RWPE1 (cell line): ENCODE results near the gene FRAS1.
"Not testable (repeated sequence)": the region's sequence is repeated elsewhere in the genome, so short reads cannot be mapped to it uniquely, and the experiment has no call there.

Experiments used
- CTCF ChIA-PET: fragments of 350-600 bp; sonication (Branson Sonifier 250); formaldehyde crosslinking; extraction: SDS; loops from one replicate; lab custom pipeline; 2021; lab: Yijun Ruan, JAX
- POLR2A ChIA-PET: fragments of 400-600 bp; formaldehyde crosslinking; extraction: SDS; loops from one replicate; lab custom pipeline; 2020; ENCODE audit warnings: antibody characterized with exemption; ENCODE audit not compliant: low non-redundant PET; lab: Yijun Ruan, JAX
- DNase-seq: peaks from one replicate; pipeline ENCODE4 v3.0.0; 2012; ENCODE audit warnings: low spot score
- H3K27ac ChIP-seq: fragments of 450-650 bp; 2 replicates; pipeline ENCODE4 v1.5.1; 2017
- TF ChIP-seq, protein P1 (sequence below): fragments of 450-650 bp; conservative IDR thresholded peaks from 2 replicates; pipeline ENCODE4 v1.5.1; 2017; ENCODE audit warnings: low read depth, mild to moderate bottlenecking

FRAS1 gene

DNA sequence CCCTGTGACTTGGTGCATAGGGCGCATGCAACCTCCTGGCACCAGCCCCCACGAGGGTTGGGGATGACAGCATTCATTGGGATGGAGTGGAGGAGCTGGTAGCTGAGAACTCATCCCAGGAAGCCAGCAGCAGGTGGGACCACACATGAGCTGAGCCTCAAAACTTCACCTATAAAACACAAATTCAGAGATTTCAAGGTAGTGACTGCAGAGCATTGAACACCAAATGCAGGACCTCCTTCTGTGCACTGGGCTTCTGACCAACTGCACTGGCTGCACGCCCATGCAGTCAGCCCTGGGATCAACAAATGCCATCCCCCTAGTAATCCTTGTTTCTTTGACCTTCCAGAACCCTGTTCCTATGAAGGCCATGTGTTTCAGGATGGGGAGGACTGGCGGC is 197.8 kb downstream of the FRAS1 start:
- ChIA-PET POLR2A (no interaction called here), CTCF (no interaction called here)
- DNase-seq: no peak
- TF ChIP-seq, protein P1, sequence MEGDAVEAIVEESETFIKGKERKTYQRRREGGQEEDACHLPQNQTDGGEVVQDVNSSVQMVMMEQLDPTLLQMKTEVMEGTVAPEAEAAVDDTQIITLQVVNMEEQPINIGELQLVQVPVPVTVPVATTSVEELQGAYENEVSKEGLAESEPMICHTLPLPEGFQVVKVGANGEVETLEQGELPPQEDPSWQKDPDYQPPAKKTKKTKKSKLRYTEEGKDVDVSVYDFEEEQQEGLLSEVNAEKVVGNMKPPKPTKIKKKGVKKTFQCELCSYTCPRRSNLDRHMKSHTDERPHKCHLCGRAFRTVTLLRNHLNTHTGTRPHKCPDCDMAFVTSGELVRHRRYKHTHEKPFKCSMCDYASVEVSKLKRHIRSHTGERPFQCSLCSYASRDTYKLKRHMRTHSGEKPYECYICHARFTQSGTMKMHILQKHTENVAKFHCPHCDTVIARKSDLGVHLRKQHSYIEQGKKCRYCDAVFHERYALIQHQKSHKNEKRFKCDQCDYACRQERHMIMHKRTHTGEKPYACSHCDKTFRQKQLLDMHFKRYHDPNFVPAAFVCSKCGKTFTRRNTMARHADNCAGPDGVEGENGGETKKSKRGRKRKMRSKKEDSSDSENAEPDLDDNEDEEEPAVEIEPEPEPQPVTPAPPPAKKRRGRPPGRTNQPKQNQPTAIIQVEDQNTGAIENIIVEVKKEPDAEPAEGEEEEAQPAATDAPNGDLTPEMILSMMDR: no peak
- H3K27ac ChIP-seq: no peak overlapping the region

DNA sequence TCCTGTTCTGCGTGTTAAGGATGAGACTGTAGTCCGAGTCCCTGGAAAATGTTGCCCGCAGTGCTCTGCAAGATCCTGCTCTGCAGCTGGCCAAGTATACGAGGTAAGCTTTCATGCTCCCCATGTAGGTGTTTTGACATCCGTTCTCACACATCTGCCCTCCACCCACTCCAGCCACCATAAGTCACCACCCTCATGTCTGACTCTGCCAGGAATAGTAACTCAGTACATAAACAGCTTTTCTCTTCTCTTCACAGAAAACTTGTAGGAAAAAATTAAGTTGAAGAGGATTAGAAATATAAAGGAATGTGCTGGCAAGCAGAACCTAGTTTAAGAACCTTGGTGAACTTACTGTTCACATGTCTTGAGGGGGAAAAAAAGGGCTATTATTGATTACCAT is 207.9 kb downstream of the FRAS1 start:
- ChIA-PET POLR2A (no interaction called here), CTCF (no interaction called here)
- H3K27ac ChIP-seq: no peak overlapping the region
- TF ChIP-seq, protein P1: no peak
- no peak for DNase-seq

GRCh38 chr4:78267790-78268189 is 210.7 kb downstream of the FRAS1 start:
- DNase-seq: no peak
- CTCF ChIA-PET: no interaction called here
- POLR2A ChIA-PET: no interaction called here
- TF ChIP-seq, protein P1: no peak
- no peak overlapping the region for H3K27ac ChIP-seq

DNA sequence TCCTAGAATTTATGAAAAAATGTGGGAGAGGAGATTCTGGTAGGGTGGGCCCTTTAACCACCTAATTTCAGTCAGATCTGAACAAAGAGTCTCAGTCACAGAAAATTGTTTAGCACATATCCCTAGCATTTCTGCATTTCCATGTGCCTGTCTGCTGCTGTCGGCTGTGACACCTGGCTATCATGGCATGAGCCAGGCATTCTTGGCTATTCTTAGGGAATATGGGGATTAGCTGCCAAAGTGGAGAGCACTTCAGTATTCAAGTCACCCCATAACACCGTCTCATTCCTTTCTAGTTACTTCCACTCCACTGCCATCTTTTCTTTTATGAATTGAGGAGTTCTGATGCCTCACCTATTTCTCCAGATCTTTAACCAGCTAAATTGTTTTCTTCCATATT is 211.5 kb downstream of the FRAS1 start:
- POLR2A ChIA-PET: no interaction called here

DNA sequence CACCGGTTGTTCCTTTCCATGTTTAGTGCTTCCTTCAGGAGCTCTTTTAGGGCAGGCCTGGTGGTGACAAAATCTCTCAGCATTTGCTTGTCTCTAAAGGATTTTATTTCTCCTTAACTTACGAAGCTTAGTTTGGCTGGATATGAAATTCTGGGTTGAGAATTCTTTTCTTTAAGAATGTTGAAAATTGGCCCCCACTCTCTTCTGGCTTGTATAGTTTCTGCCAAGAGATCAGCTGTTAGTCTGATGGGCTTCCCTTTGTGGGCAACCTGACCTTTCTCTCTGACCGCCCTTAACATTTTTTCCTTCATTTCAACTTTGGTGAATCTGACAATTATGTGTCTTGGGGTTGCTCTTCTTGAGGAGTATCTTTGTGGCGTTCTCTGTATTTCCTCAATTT is 218.3 kb downstream of the FRAS1 start:
- CTCF ChIA-PET, H3K27ac ChIP-seq, POLR2A ChIA-PET, DNase-seq: not testable (repeated sequence)

More for the DNA sequence above, 211.5 kb downstream of the FRAS1 start:
- TF ChIP-seq, protein P1: no peak
- H3K27ac ChIP-seq: no peak overlapping the region
- CTCF ChIA-PET: no interaction called here
- DNase-seq: no peak

DNA sequence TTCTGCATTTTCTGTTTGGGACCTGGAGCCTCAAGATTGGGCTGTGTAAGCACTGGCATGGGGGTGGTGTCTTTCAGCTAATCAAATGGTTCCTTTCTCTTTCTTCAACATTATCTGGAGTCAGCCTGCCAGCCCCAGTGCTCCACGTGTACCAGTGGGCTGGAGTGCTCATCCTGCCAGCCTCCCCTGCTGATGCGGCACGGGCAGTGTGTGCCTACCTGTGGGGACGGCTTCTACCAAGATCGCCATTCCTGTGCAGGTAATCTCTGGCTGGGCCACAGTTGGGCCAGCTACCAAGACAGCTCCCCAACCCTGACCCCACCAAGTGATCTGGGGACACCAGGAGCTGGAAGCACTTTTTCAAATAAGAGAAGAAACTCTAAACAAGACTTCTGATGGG is 229.2 kb downstream of the FRAS1 start:
- ChIA-PET CTCF (no interaction called here), POLR2A (no interaction called here)
- DNase-seq: no peak
- TF ChIP-seq, protein P1: no peak
- no peak overlapping the region for H3K27ac ChIP-seq

DNA sequence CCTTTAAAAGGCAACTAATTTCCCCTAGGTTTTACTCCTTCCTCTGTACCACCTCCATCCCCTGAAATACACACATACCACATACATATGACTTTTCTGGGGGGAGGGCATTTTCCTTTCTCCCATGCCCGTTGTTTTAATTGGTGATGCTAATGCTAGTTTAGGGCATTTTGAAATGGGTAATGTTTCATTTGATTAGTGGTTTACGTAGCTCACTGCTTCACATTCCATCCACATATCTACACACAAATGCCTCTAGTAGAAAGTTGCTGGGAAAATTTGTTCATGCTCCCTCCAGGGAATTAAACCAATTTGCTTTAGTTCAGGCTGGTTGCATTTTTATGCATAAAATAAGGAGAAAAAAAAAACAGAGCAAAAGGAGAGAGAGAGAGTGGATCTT is 231.2 kb downstream of the FRAS1 start:
- CTCF ChIA-PET: no interaction called here
- no peak overlapping the region for H3K27ac ChIP-seq
- DNase-seq: no peak
- TF ChIP-seq, protein P1: no peak
- POLR2A ChIA-PET: no interaction called here
